K562 (cell line): ENCODE results near the gene FUT8. TPM values are rescaled to one million over a fixed set of nuclear protein-coding genes. Genes with fewer than 3 reads are reported as not detected.

Experiments used
- ATAC-seq: fragments of 200-7000 bp; cut with Tn5 transposase; 3 replicates; pipeline ENCODE4 v1.9.1; 2020; ENCODE audit warnings: moderate library complexity
- BruUV-seq: library from RNA; stranded (reverse); fragments of 400-500 nt; replicated peaks from 2 replicates; lab custom pipeline; 2021; lab: Mats Ljungman, UMichigan
- CTCF ChIA-PET: fragments of 300-600 bp; formaldehyde crosslinking; extraction: SDS; loops from one replicate; lab custom pipeline; 2021; ENCODE audit warnings: low intra/inter-chr PET ratio; lab: Yijun Ruan, JAX
- POLR2A ChIA-PET: fragments of 300-600, 350-650 bp; sonication (Branson Sonifier 250); formaldehyde crosslinking; extraction: SDS; loops from one replicate; lab custom pipeline; 2021; ENCODE audit warnings: antibody characterized with exemption, inconsistent platforms; lab: Yijun Ruan, JAX
- DNase-seq, 4 experiments: peaks; one replicate each; pipeline versions ENCODE4 v3.0.0 to v3.0.0-alpha.2; 2011 to 2018; ENCODE audit warnings: low spot score in 3 of 4, mixed read lengths in 3 of 4; ENCODE audit errors: extremely low read depth in 1 of 4
- FAIRE-seq: peaks from 2 replicates; lab custom pipeline; 2011; peaks lifted over from hg19 to GRCh38; lab: Jason Lieb, UNC
- H2AFZ ChIP-seq: 2 replicates; pipeline ENCODE4 v1.6.0; 2011; ENCODE audit warnings: low read depth, low read length, control low read depth, inconsistent platforms
- H3K27ac ChIP-seq: fragments of 200-600 bp; 3 replicates; pipeline ENCODE4 v1.8.0; 2011; ENCODE audit warnings: low read depth, mild to moderate bottlenecking, control low read depth, inconsistent platforms, low read length, moderate library complexity, mixed read lengths; ENCODE audit errors: extremely low read depth
- H3K27me3 ChIP-seq, 2 experiments: fragments of 300-600 bp in 1 of 2; 2 replicates in 1 of 2; 3 replicates in 1 of 2; pipeline versions ENCODE4 v1.6.0 to v1.8.0; 2011; ENCODE audit warnings: inconsistent platforms in 2 of 2, low read length in 2 of 2, mild to moderate bottlenecking in 1 of 2, mixed read lengths in 1 of 2, moderate library complexity in 1 of 2; ENCODE audit not compliant: control insufficient read depth in 2 of 2, insufficient read depth in 2 of 2
- H3K36me3 ChIP-seq: fragments of 300-600 bp; 3 replicates; pipeline ENCODE4 v1.8.0; 2011; ENCODE audit warnings: mild to moderate bottlenecking, low read length, inconsistent platforms; ENCODE audit not compliant: control insufficient read depth, insufficient read depth
- H3K4me1 ChIP-seq, 2 experiments: fragments of 200-600 bp in 1 of 2; replicated peaks in 1 of 2; 2 replicates in 1 of 2; 3 replicates in 1 of 2; pipeline versions ENCODE4 v1.5.1 to v1.8.0; 2011; ENCODE audit warnings: inconsistent platforms in 2 of 2, low read length in 2 of 2, mild to moderate bottlenecking in 1 of 2, mixed read lengths in 1 of 2, moderate library complexity in 1 of 2; ENCODE audit not compliant: control insufficient read depth in 2 of 2, insufficient read depth in 2 of 2
- H3K4me2 ChIP-seq: 2 replicates; pipeline ENCODE4 v1.6.1; 2011; ENCODE audit warnings: low read length, control low read depth, inconsistent platforms, mixed read lengths; ENCODE audit not compliant: insufficient read depth
- H3K4me3 ChIP-seq: fragments of 200-600 bp; sonication (generic), shearing (Covaris generic); 2 replicates; pipeline ENCODE4 v1.5.1; 2016; ENCODE audit warnings: control low read depth, inconsistent platforms
- H3K79me2 ChIP-seq: fragments of 200-600 bp; 3 replicates; pipeline ENCODE4 v1.8.0; 2011; ENCODE audit warnings: low read length, inconsistent platforms; ENCODE audit not compliant: control insufficient read depth, insufficient read depth
- H3K9ac ChIP-seq, 2 experiments: 2 replicates each; pipeline versions ENCODE4 v1.6.0 to v1.6.1; 2011; ENCODE audit warnings: low read depth in 2 of 2, low read length in 2 of 2, control low read depth in 1 of 2, inconsistent platforms in 1 of 2, mild to moderate bottlenecking in 1 of 2, mixed read lengths in 1 of 2; ENCODE audit not compliant: insufficient read depth in 1 of 2
- H3K9me1 ChIP-seq: one replicate; pipeline ENCODE4 v1.6.0; 2011; ENCODE audit warnings: inconsistent platforms, mild to moderate bottlenecking, low read length, moderate library complexity; ENCODE audit not compliant: control insufficient read depth, insufficient read depth
- H3K9me3 ChIP-seq: replicated peaks from 2 replicates; pipeline ENCODE4 v1.5.1; 2011; ENCODE audit warnings: low read depth, low read length, inconsistent platforms; ENCODE audit not compliant: control insufficient read depth, insufficient read depth
- H4K20me1 ChIP-seq: replicated peaks from 2 replicates; pipeline ENCODE4 v1.6.1; 2011; ENCODE audit warnings: low read length, inconsistent platforms, mixed read lengths; ENCODE audit not compliant: control insufficient read depth, insufficient read depth
- DACH1 ChIP-seq: fragments of 450-650 bp; IDR thresholded peaks from 2 replicates; pipeline ENCODE4 v1.6.1; 2018; ENCODE audit not compliant: partially characterized antibody
- ETV1 ChIP-seq: fragments of 450-650 bp; conservative IDR thresholded peaks from 2 replicates; pipeline ENCODE4 v1.6.1; 2016; ENCODE audit warnings: missing genetic modification characterization, control low read depth, low read depth, missing compliant biosample characterization
- KHSRP ChIP-seq: fragments of 450-650 bp; IDR thresholded peaks from 2 replicates; pipeline ENCODE4 v1.6.1; 2017
- KLF13 ChIP-seq: fragments of 450-650 bp; IDR thresholded peaks from 2 replicates; pipeline ENCODE4 v1.6.1; 2016; ENCODE audit warnings: missing genetic modification characterization, low read depth, mild to moderate bottlenecking, missing compliant biosample characterization, moderate library complexity, borderline replicate concordance
- PHF8 ChIP-seq: fragments of 200-600 bp; sonication (generic); IDR thresholded peaks from 2 replicates; pipeline ENCODE4 v1.6.1; 2012; ENCODE audit warnings: mixed run types, mild to moderate bottlenecking, inconsistent platforms, low read length, moderate library complexity, borderline replicate concordance
- POLR3A ChIP-seq: IDR thresholded peaks from 2 replicates; pipeline ENCODE4 v1.6.1; 2011; ENCODE audit warnings: borderline replicate concordance, mild to moderate bottlenecking, moderate library complexity; ENCODE audit not compliant: insufficient read length, insufficient read depth; ENCODE audit errors: extremely low read depth
- SIN3A ChIP-seq, 2 experiments: fragments of 150-350 bp in 1 of 2; IDR thresholded peaks; 2 replicates each; pipeline ENCODE4 v1.6.1; 2011 to 2016; ENCODE audit warnings: borderline replicate concordance in 2 of 2, low read depth in 2 of 2, low read length in 2 of 2, mild to moderate bottlenecking in 2 of 2, moderate library complexity in 2 of 2; ENCODE audit not compliant: control insufficient read depth in 1 of 2
- TAF1 ChIP-seq: IDR thresholded peaks from 2 replicates; pipeline ENCODE4 v1.6.1; 2011; ENCODE audit warnings: mild to moderate bottlenecking, low read length, moderate library complexity; ENCODE audit not compliant: insufficient read depth, control insufficient read depth, severe bottlenecking; ENCODE audit errors: extremely low read depth
- TCFL5 ChIP-seq: fragments of 250-450 bp; sonication (Bioruptor Pico); conservative IDR thresholded peaks from 2 replicates; pipeline ENCODE4 v1.6.1; 2021; ENCODE audit warnings: mild to moderate bottlenecking, moderate library complexity, matching md5 sums
- YBX1 ChIP-seq: fragments of 450-650 bp; IDR thresholded peaks from 2 replicates; pipeline ENCODE4 v1.7.1; 2016; ENCODE audit warnings: mild to moderate bottlenecking
- ZNF740 ChIP-seq, 3 experiments: fragments of 200-800 bp in 1 of 3; sonication (Bioruptor generic) in 1 of 3; sonication (generic) in 1 of 3; formaldehyde crosslinking in 1 of 3; IDR thresholded peaks; 2 replicates each; pipeline versions ENCODE4 v1.6.1 to v1.8.0; 2016 to 2022; ENCODE audit warnings: mild to moderate bottlenecking in 2 of 3, missing compliant biosample characterization in 2 of 3, missing genetic modification characterization in 2 of 3, missing genetic modification reagents in 1 of 3
- ZNF76 ChIP-seq: fragments of 250-450 bp; sonication (Bioruptor Pico); IDR thresholded peaks from 2 replicates; pipeline ENCODE4 v1.4.0; 2020; ENCODE audit warnings: mild to moderate bottlenecking, moderate library complexity, borderline replicate concordance
- WGBS: fragments of 100-300 bp; shearing (Covaris generic); methylation state at CpG from one replicate; pipeline ENCODE4 v1.1.6; 2016; ENCODE audit warnings: low coverage, mixed read lengths; ENCODE audit not compliant: insufficient coverage; ENCODE audit errors: missing lambda C conversion rate; 5-methylcytosine and 5-hydroxymethylcytosine counted together
- in situ Hi-C: fragments of 300-500 bp; cut with MboI; formaldehyde crosslinking; loops from 4 replicates; pipeline ENCODE4 v1.15.0; 2018; ENCODE audit warnings: inconsistent platforms, mixed read lengths
- intact Hi-C: fragments of 100-400 bp; cut with micrococcal nuclease; formaldehyde crosslinking; loops from 2 replicates; pipeline ENCODE4 v1.14.2; 2022
- polyA plus RNA-seq, 8 experiments: library from polyadenylated mRNA; depleted of rRNA in 4 of 8; stranded (reverse) in 5 of 8; unstranded in 3 of 8; fragments of >200 nt; fragmentation: Nextera tagmentation in 2 of 8; fragmentation: Illumina TruSeq in 1 of 8; extraction: Ambion mirVana in 2 of 8; extraction: Trizol in 1 of 8; gene quantifications; 2 replicates each; pipeline versions ENCODE4 v1.2.1 to v1.2.3, GENCODE V29; 2011 to 2014; ENCODE audit warnings: inconsistent platforms in 1 of 8, missing spikeins in 1 of 8
- total RNA-seq, 7 experiments: library from RNA; depleted of rRNA in 6 of 7; stranded (reverse); fragments of >200 nt in 6 of 7; fragmentation: Illumina TruSeq in 2 of 7; extraction: Trizol in 2 of 7; gene quantifications; 2 replicates each; pipeline versions ENCODE4 v1.2.1 to v1.2.3, GENCODE V29; 2011 to 2021; ENCODE audit warnings: low replicate concordance in 1 of 7
- TF ChIP-seq, protein P1 (sequence below): fragments of 250-450 bp; sonication (Bioruptor Pico); IDR thresholded peaks from 2 replicates; pipeline ENCODE4 v1.4.0; 2020; ENCODE audit warnings: mild to moderate bottlenecking, moderate library complexity
- TF ChIP-seq, protein P2 (sequence below): IDR thresholded peaks from 2 replicates; pipeline ENCODE4 v1.6.1; 2014; ENCODE audit warnings: antibody characterized with exemption
- TF ChIP-seq, protein P3 (sequence below), 2 experiments: fragments of 450-650 bp in 1 of 2; sonication (generic) in 1 of 2; formaldehyde crosslinking; conservative IDR thresholded peaks; 2 replicates each; pipeline versions ENCODE4 v1.4.0 to v1.8.1; 2020 to 2022; ENCODE audit warnings: mild to moderate bottlenecking in 1 of 2, missing genetic modification reagents in 1 of 2

FUT8 gene
- total and polyA plus RNA-seq, 9 of the 15 experiments (the other 6 are each of a cell fraction or from before 2014, with no cell fraction given) = 4.1 to 15.2 (median 7.8) TPM

DNA sequence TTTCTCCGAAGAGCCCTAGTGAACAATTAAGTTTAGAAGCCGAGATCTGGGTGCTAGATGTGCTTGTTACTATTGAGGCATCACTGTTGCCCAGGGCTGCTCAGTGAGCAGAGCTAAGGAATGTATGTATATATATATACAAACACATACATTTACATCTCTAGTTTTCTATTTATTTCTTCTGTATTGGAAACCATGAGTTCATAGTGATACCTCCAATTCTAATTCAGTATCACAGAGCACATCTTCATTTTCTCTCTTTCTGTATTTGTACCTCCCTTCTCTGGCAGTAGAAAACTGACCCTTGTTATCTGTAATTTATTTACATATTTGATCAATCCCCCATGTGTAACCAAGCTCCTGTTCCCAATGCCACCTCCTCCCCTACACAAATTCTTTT is 40.7 kb upstream of the FUT8 start:
- Histone ChIP-seq H3K9ac (no peak overlapping the region), H3K27ac (no peak overlapping the region), H3K9me1 (no peaks in the 10 kb centered on the region), H3K4me1 (no peaks in the 10 kb centered on the region; a peak in 2 of 5 replicates), H3K79me2 (no peaks in the 10 kb centered on the region), H3K9me3 (no peaks in the 10 kb centered on the region), H4K20me1 (no peaks in the 10 kb centered on the region), H3K4me2 (no peak overlapping the region), H3K4me3 (no peak overlapping the region), H2AFZ (no peak overlapping the region), H3K36me3 (no peaks in the 10 kb centered on the region), H3K27me3 (no peaks in the 10 kb centered on the region)
- no peak for FAIRE-seq
- ChIA-PET CTCF (no interaction called here), POLR2A (no interaction called here)
- no TSS peak for BruUV-seq
- WGBS = 59% methylated on average over 2 of the region's 2 CpGs
- intact Hi-C loops (loop anchor here (10.0 kb wide), 1 partner anchor 147 kb away; no protein-coding TSS in a partner anchor), in situ Hi-C loops (no loop called here)
- no peak for ATAC-seq
- no peak for DNase-seq
- TF ChIP-seq TAF1 (no peak), KLF13 (tag) (no peak), PHF8 (no peak), ZNF76 (no peak), POLR3A (no peak), YBX1 (no peak), ETV1 (tag) (no peak), SIN3A (IDR thresholded peaks at IDR 0.05; ENCODE audit: borderline replicate concordance in 2 of 2, control insufficient read depth in 1 of 2, low read depth in 2 of 2, low read length in 2 of 2) (no peak), TCFL5 (CRISPR knock-in tag) (no peak), DACH1 (no peak), ZNF740 (CRISPR knock-in tag; IDR thresholded peaks at IDR 0.05) (no peak), ZNF740 (tag; IDR thresholded peaks at IDR 0.05) (no peak), KHSRP (no peak)
- TF ChIP-seq, protein P1, sequence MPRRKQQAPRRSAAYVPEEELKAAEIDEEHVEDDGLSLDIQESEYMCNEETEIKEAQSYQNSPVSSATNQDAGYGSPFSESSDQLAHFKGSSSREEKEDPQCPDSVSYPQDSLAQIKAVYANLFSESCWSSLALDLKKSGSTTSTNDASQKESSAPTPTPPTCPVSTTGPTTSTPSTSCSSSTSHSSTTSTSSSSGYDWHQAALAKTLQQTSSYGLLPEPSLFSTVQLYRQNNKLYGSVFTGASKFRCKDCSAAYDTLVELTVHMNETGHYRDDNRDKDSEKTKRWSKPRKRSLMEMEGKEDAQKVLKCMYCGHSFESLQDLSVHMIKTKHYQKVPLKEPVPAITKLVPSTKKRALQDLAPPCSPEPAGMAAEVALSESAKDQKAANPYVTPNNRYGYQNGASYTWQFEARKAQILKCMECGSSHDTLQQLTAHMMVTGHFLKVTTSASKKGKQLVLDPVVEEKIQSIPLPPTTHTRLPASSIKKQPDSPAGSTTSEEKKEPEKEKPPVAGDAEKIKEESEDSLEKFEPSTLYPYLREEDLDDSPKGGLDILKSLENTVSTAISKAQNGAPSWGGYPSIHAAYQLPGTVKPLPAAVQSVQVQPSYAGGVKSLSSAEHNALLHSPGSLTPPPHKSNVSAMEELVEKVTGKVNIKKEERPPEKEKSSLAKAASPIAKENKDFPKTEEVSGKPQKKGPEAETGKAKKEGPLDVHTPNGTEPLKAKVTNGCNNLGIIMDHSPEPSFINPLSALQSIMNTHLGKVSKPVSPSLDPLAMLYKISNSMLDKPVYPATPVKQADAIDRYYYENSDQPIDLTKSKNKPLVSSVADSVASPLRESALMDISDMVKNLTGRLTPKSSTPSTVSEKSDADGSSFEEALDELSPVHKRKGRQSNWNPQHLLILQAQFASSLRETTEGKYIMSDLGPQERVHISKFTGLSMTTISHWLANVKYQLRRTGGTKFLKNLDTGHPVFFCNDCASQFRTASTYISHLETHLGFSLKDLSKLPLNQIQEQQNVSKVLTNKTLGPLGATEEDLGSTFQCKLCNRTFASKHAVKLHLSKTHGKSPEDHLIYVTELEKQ (CRISPR knock-in tag) = no peak
- TF ChIP-seq, protein P2, sequence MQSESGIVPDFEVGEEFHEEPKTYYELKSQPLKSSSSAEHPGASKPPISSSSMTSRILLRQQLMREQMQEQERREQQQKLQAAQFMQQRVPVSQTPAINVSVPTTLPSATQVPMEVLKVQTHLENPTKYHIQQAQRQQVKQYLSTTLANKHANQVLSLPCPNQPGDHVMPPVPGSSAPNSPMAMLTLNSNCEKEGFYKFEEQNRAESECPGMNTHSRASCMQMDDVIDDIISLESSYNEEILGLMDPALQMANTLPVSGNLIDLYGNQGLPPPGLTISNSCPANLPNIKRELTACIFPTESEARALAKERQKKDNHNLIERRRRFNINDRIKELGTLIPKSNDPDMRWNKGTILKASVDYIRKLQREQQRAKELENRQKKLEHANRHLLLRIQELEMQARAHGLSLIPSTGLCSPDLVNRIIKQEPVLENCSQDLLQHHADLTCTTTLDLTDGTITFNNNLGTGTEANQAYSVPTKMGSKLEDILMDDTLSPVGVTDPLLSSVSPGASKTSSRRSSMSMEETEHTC = no peak
- TF ChIP-seq, protein P3, sequence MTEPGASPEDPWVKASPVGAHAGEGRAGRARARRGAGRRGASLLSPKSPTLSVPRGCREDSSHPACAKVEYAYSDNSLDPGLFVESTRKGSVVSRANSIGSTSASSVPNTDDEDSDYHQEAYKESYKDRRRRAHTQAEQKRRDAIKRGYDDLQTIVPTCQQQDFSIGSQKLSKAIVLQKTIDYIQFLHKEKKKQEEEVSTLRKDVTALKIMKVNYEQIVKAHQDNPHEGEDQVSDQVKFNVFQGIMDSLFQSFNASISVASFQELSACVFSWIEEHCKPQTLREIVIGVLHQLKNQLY (CRISPR knock-in tag; conservative IDR thresholded peaks at IDR 0.05) = no peak
